Immature natural killer cell (primary cell): ENCODE results near the gene EPC2. TPM values are rescaled to one million over a fixed set of nuclear protein-coding genes. Genes with fewer than 3 reads are reported as not detected.
"Not testable (repeated sequence)": the region's sequence is repeated elsewhere in the genome, so short reads cannot be mapped to it uniquely, and the experiment has no call there.

Experiments used
- DNase-seq, 3 donors: peaks; one replicate each; pipeline ENCODE4 v3.0.0; 2022; ENCODE audit warnings: mixed read lengths in 1 of 3
- H3K27ac Mint-ChIP-seq, 6 donors: one replicate each; pipeline ENCODE4 v1.8.0; 2020; ENCODE audit warnings: mixed read lengths in 6 of 6, mild to moderate bottlenecking in 5 of 6, inconsistent platforms in 4 of 6, moderate library complexity in 3 of 6
- H3K27me3 Mint-ChIP-seq, 3 donors: one replicate each; pipeline ENCODE4 v1.8.0; 2020 to 2021; ENCODE audit warnings: low read depth in 3 of 3, mild to moderate bottlenecking in 3 of 3, mixed read lengths in 3 of 3, moderate library complexity in 3 of 3, inconsistent platforms in 1 of 3
- H3K36me3 Mint-ChIP-seq, 3 donors: one replicate each; pipeline ENCODE4 v1.8.0; 2020; ENCODE audit warnings: mixed read lengths in 3 of 3, inconsistent platforms in 2 of 3, mild to moderate bottlenecking in 2 of 3
- H3K4me1 Mint-ChIP-seq, 2 donors: one replicate each; pipeline ENCODE4 v1.8.0; 2020; ENCODE audit warnings: inconsistent platforms in 2 of 2, mild to moderate bottlenecking in 2 of 2, mixed read lengths in 2 of 2, moderate library complexity in 1 of 2
- H3K4me3 Mint-ChIP-seq, 5 donors: one replicate each; pipeline ENCODE4 v1.8.0; 2020; ENCODE audit warnings: mild to moderate bottlenecking in 5 of 5, mixed read lengths in 5 of 5, inconsistent platforms in 3 of 5, moderate library complexity in 3 of 5
- H3K9me3 Mint-ChIP-seq, 6 donors: one replicate each; pipeline ENCODE4 v1.8.0; 2020; ENCODE audit warnings: mild to moderate bottlenecking in 6 of 6, mixed read lengths in 6 of 6, inconsistent platforms in 4 of 6, moderate library complexity in 3 of 6
- polyA plus RNA-seq, 3 donors: library from polyadenylated mRNA; unstranded; fragments of 300-500 nt; fragmentation: Illumina TruSeq; gene quantifications; one replicate each; pipeline ENCODE4 v1.2.3, GENCODE V29; 2021

EPC2 gene
- polyA plus RNA-seq, 3 donors from 2014 or later = 1.8 to 2.8 (median 2.8) TPM

DNA sequence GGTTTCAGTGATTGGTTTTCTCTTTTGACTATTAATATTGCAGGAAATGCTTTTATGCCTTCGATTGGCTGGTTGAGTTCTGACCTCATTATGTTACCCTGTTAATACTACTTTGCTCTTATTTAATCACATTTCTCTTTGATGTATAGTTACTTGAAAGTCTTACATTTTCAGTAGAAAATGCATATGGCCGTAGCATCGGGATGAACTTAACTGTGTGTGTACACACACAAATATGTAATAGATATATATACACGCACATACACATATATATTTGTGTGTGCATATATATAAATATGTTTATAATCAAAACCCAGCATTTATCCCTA is 1.6 kb downstream of the EPC2 start:
- no peaks in the 10 kb centered on the region for H3K9me3 Mint-ChIP-seq

DNA sequence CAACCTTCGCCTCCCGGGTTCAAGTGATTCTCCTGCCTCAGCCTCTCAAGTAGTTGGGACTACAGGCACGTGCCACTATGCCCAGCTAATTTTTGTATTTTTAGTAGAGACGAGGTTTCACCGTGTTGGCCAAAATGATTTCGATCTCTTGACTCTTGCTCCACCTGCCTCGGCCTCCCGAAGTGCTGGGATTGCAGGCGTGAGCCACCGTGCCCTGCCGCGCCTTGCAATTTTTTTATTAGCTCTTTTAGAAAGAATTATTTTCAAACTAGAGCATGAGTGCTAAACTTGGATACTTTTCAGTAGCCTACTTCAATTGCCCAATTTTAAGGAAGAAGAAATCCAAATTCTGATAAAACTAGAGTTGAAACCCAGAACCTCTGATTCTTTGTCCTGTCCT is 3.2 kb downstream of the EPC2 start:
- not testable (repeated sequence) for H3K9me3 Mint-ChIP-seq, H3K36me3 Mint-ChIP-seq, DNase-seq
- Mint-ChIP-seq H3K4me3 (peak overlapping the region in 3 of 5 donors; percentile 4 to 16 (median 15)), H3K27ac (peak overlapping the region in 1 of 6 donors; percentile 12), H3K27me3 (peaks cover 3 to 11% (median 7%) of the 10 kb centered on the region in 3 donors), H3K4me1 (peaks cover 53 to 67% of the 10 kb centered on the region in 2 donors)

More for the DNA sequence above, 1.6 kb downstream of the EPC2 start:
- no peak for DNase-seq
- Mint-ChIP-seq H3K4me1 (peaks cover 38 to 52% of the 10 kb centered on the region in 2 donors), H3K4me3 (peak overlapping the region; percentile 89 to 98 (median 92)), H3K27ac (peak overlapping the region; percentile 89 to 97 (median 92)), H3K27me3 (peaks cover 3 to 11% (median 9%) of the 10 kb centered on the region in 3 donors), H3K36me3 (no peaks in the 10 kb centered on the region)

DNA sequence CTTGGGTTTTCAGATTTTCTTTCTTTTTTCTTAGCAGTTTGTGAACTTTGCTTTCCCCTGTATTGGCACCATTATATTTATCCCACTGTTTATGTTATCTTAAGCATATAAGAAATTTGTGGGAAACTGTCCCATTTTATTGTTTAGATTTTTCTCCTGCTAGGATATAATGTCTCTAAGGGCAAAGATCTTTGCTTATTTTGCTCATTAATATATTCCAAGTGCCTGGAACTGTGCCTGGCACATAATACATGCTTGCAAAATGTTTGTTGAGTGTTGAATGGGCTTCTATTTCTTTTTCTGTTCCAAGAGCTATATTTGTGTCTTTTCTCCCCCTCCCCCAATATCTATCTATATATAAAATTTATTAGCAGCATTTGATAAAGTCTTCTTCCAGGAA is 5.4 kb downstream of the EPC2 start:
- Mint-ChIP-seq H3K27me3 (peaks cover 2 to 4% (median 2%) of the 10 kb centered on the region in 3 donors), H3K27ac (no peak overlapping the region), H3K4me3 (no peak overlapping the region), H3K4me1 (peaks cover 67 to 79% of the 10 kb centered on the region in 2 donors), H3K36me3 (no peaks in the 10 kb centered on the region), H3K9me3 (no peaks in the 10 kb centered on the region)
- DNase-seq = no peak

DNA sequence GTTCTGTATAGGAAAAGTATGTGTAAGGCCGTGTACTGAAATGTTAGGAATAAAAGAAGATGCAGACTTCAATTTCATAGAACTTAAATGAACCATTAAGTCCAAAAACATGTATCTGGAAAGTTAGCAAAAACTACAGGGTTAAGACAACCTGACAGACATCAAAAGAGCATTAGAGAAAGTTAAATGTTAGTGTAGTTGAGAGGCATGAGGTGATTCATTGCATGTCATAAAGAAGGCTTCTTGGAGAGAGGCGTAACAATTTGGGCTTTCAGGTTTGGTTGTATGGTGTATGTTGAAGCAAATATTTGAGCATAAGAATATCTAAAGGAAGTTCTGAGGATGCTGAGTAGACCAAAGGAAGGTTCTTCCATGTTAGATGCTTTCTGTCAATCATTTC is 6.3 kb downstream of the EPC2 start:
- H3K4me1 Mint-ChIP-seq = peaks cover 71 to 89% of the 10 kb centered on the region in 2 donors
- H3K27ac Mint-ChIP-seq = no peak overlapping the region
- peaks cover 0 to 2% (median 0%) of the 10 kb centered on the region in 3 donors for H3K27me3 Mint-ChIP-seq
- H3K9me3 Mint-ChIP-seq = no peaks in the 10 kb centered on the region
- DNase-seq = no peak
- no peaks in the 10 kb centered on the region for H3K36me3 Mint-ChIP-seq
- peak overlapping the region in 1 of 5 donors; percentile 6 for H3K4me3 Mint-ChIP-seq

DNA sequence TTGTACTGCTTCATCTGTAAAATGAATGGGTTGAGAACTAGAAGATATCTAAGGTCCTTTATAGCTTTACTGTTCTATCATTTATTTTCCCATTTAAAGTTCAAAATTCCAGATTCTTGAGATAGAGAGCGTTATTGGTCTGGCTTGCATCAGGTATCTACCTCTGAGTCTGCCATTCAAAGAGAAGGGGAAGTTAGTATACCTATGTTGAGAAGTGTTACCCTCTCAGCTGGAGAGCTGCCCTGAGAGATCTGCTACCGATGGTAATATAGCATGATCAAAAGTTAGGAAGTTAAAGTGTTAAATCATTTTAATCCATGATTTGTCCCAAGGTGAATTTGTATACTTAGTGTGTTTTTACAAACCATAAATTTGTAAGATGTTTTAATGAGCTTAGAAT is 7.4 kb downstream of the EPC2 start:
- Mint-ChIP-seq H3K9me3 (no peaks in the 10 kb centered on the region), H3K4me3 (peak overlapping the region in 1 of 5 donors; percentile 10), H3K27ac (peak overlapping the region in 1 of 6 donors; percentile 28), H3K27me3 (peaks cover 0 to 2% (median 0%) of the 10 kb centered on the region in 3 donors), H3K36me3 (no peaks in the 10 kb centered on the region), H3K4me1 (peaks cover 77 to 94% of the 10 kb centered on the region in 2 donors)
- DNase-seq = no peak

DNA sequence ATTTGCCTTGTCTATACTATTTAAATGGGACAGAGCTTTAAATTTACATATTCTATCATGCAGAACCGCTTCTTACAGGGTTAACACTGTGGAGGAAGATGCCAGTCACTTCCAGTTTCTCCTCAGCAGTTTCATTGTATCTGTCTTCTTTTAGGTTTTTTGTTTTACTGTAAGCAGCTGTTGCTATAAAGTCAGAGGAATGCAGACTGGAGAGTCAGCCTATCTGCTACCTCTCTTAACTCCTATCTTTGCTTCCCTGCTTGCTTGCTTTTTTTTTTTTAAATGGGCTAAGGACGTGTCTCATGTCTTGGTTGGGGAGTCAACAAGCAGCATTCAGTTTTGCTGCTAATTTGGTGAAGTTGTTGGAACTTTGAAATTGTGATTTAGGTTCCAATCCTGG is 8.9 kb downstream of the EPC2 start:
- Mint-ChIP-seq H3K9me3 (no peaks in the 10 kb centered on the region), H3K27me3 (no peaks in the 10 kb centered on the region), H3K4me1 (peaks cover 86 to 100% of the 10 kb centered on the region in 2 donors), H3K4me3 (peak overlapping the region in 3 of 5 donors; percentile 22 to 31 (median 23)), H3K36me3 (no peaks in the 10 kb centered on the region), H3K27ac (peak overlapping the region in 3 of 6 donors; percentile 13 to 26 (median 20))
- DNase-seq = no peak

DNA sequence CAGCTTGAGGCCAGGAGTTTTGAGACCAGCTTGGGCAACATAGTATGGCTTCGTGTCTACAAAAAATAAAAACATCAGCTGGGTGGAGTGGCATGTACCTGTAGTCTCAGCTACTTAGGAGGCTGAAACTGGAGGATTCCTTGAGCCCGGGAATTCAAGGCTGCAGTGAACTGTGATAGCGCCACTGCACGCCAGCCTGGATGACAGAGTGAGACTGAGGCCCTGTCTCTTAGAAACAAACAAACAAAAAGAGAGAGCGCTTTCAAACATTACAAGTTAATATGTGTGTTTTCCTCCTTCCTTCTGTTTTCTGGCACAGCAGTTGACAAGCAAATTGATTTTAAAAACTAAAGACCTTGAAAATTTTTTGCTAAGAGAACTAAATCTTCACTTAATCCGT is 9.9 kb downstream of the EPC2 start:
- Mint-ChIP-seq H3K4me1 (peaks cover 84 to 100% of the 10 kb centered on the region in 2 donors), H3K9me3 (no peaks in the 10 kb centered on the region), H3K36me3 (no peaks in the 10 kb centered on the region), H3K4me3 (no peak overlapping the region), H3K27ac (no peak overlapping the region), H3K27me3 (no peaks in the 10 kb centered on the region)
- DNase-seq = no peak

DNA sequence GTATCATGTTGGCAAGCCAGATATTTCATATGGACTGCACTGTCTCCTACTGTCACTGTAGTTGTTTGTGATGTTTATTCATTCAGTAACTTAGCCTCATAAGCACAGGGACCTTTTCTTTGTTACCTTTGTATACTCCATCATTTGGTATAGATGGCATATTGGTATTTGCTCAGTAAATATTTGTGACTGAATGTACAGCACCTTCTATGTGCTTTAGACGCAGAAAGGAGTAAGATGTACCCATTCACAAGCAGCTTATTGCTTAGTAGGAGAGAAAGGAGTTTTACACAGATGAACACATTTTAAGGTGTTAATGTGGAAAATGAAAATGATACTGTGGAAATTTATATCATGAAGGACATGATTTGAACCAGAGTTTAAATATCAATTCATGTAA is 12.0 kb downstream of the EPC2 start:
- Mint-ChIP-seq H3K27ac (peak overlapping the region in 2 of 6 donors; percentile 5 to 10), H3K4me3 (no peak overlapping the region), H3K27me3 (no peaks in the 10 kb centered on the region), H3K36me3 (no peaks in the 10 kb centered on the region), H3K9me3 (no peaks in the 10 kb centered on the region), H3K4me1 (peaks cover 90 to 100% of the 10 kb centered on the region in 2 donors)
- no peak for DNase-seq

DNA sequence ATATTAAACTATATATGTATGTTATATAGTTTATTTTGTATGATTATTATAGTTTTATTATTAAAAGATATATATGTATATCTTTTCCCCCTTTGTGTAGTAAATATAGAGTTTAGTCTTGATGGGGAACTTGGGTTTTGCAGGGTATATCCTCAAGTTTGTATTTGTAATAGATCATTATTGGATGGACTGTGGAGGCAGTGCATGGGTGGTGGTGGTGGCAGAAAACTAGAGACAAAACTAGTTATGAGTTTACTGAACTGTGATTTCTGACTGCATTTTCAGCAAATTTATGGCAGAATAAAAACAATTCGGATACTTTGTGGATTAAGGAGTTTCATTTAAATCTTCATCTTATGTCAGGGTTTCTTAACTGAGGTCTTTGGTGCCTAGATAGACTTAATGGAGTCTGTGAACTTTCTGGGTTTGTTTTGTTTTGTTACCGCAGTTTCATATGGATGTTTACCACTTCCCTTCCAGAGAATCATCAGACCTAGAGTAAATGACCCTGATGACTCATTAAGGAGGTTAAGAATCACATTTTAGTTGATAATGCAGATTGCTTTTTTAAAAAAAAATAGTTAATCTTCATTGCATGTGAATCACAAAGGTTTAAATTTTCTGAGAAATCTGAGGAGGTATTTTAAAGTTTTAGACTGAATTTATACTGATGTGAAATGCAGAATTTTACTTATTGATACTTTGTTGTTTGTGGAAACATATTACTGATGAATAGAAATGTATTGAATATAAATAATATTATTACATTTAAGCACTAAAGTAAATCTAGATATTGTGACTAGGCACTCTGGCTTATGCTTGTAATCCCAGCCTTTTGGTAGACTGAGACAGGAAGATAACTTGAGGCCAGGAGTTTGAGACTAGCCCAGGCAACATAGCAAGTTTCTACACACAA is 14.5 kb downstream of the EPC2 start:
- peak overlapping the region; percentile 39 to 92 (median 73) for H3K27ac Mint-ChIP-seq
- peaks cover 0 to 3% (median 0%) of the 10 kb centered on the region in 6 donors for H3K9me3 Mint-ChIP-seq
- no peaks in the 10 kb centered on the region for H3K36me3 Mint-ChIP-seq
- H3K4me3 Mint-ChIP-seq = peak overlapping the region; percentile 23 to 62 (median 48)
- peaks cover 78 to 90% of the 10 kb centered on the region in 2 donors for H3K4me1 Mint-ChIP-seq
- H3K27me3 Mint-ChIP-seq = peaks cover 0 to 2% (median 0%) of the 10 kb centered on the region in 3 donors
- peak; percentile 43 to 52 (median 47) for DNase-seq

DNA sequence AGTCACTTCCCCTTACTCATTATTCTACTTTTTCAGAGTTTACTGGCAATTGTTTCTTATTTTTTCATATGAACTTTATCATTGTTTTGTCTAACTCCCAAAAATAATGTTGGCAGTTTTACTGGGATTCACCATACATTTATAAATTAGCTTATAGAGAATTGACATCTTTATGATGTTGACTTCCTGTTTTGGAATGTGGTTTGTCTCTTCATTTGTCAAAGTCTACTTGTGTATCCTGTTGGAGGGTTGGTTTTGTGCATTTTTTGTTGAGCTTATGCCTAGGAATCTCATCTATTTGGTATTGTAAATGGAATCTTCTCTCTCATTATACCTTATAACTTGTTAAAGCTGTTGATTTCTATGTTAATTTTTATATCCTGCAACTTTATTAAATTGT is 16.4 kb downstream of the EPC2 start:
- Mint-ChIP-seq H3K27ac (peak overlapping the region in 4 of 6 donors; percentile 0 to 39 (median 12)), H3K9me3 (peaks cover 0 to 3% (median 0%) of the 10 kb centered on the region in 6 donors), H3K4me1 (peaks cover 74 to 89% of the 10 kb centered on the region in 2 donors)

DNA sequence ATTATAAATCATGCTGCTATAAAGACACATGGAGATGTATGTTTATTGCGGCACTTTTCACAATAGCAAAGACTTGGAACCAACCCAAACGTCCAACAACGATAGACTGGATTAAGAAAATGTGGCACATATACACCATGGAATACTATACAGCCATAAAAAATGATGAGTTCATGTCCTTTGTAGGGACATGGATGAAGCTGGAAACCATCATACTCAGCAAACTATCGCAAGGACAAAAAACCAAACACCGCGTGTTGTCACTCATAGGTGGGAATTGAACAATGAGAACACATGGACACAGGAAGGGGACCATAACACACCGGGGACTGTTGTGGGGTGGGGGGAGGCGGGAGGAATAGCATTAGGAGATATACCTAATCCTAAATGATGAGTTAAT is 17.8 kb downstream of the EPC2 start:
- H3K27me3 Mint-ChIP-seq, DNase-seq, H3K4me3 Mint-ChIP-seq, H3K27ac Mint-ChIP-seq, H3K36me3 Mint-ChIP-seq, H3K9me3 Mint-ChIP-seq: not testable (repeated sequence)
- H3K4me1 Mint-ChIP-seq = peaks cover 71 to 87% of the 10 kb centered on the region in 2 donors

More for the DNA sequence above, 16.4 kb downstream of the EPC2 start:
- peaks cover 0 to 4% (median 2%) of the 10 kb centered on the region in 3 donors for H3K27me3 Mint-ChIP-seq
- peak in 1 of 3 donors; percentile 5 for DNase-seq
- no peaks in the 10 kb centered on the region for H3K36me3 Mint-ChIP-seq
- peak overlapping the region in 4 of 5 donors; percentile 30 to 51 (median 44) for H3K4me3 Mint-ChIP-seq

DNA sequence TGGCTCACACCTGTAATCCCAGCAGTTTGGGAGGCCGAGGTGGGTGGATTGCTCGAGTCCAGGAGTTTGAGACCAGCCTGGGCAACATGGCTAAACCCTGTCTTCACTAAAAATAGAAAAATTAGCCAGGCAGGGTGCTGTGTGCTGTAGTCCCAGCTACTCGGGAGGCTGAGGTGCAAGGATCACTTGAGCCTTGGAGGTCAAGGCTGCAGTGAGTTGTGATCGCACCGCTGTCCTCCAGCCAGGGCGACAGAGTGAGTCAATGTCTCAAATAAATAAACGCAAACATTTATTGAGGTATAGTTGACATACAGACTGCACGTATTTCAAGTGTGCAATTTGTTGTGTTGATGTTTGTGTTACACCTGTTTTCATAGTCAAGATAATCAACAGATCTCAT is 19.7 kb downstream of the EPC2 start:
- peaks cover 73 to 87% of the 10 kb centered on the region in 2 donors for H3K4me1 Mint-ChIP-seq
- DNase-seq = no peak
- no peak overlapping the region for H3K27ac Mint-ChIP-seq
- H3K4me3 Mint-ChIP-seq = no peak overlapping the region
- H3K9me3 Mint-ChIP-seq = peaks cover 0 to 3% (median 0%) of the 10 kb centered on the region in 6 donors
- no peaks in the 10 kb centered on the region for H3K36me3 Mint-ChIP-seq
- peaks cover 2 to 5% (median 2%) of the 10 kb centered on the region in 3 donors for H3K27me3 Mint-ChIP-seq

DNA sequence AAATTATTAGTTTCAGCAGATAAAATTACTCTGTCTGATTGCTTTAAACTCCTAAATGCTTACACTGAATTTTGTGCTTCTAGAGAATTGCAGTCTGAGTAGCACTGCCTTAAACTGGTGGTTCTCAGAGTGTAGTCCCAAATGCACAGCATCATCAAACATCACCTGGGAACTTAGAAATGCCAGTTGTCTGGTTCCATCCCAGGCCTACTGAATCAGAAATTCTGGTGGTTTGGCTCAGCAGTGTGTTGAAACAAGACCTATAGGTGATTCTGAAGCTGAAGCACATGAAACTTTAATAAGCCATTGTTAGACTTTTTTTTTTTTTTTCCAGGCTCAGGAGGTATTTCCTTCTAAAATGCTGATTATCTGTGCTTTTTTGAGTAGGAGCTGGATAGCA is 22.0 kb downstream of the EPC2 start:
- H3K36me3 Mint-ChIP-seq = no peaks in the 10 kb centered on the region
- H3K4me1 Mint-ChIP-seq = peaks cover 71 to 87% of the 10 kb centered on the region in 2 donors

More for the DNA sequence above, 22.0 kb downstream of the EPC2 start:
- no peak for DNase-seq
- H3K27ac Mint-ChIP-seq = peak overlapping the region in 1 of 6 donors; percentile 8
- H3K4me3 Mint-ChIP-seq = peak overlapping the region in 2 of 5 donors; percentile 3 to 20
- peaks cover 2 to 5% (median 2%) of the 10 kb centered on the region in 3 donors for H3K27me3 Mint-ChIP-seq
- H3K9me3 Mint-ChIP-seq = peaks cover 0 to 3% (median 0%) of the 10 kb centered on the region in 6 donors
